Measurements from ENCODE around the gene P3H3. TPM values are rescaled to one million over a fixed set of nuclear protein-coding genes. Genes with fewer than 3 reads are reported as not detected.
"Not testable (repeated sequence)": the region's sequence is repeated elsewhere in the genome, so short reads cannot be mapped to it uniquely, and the experiment has no call there.

Gene P3H3
- total RNA-seq, 1 donor from 2014 or later, result 37.3 TPM

DNA sequence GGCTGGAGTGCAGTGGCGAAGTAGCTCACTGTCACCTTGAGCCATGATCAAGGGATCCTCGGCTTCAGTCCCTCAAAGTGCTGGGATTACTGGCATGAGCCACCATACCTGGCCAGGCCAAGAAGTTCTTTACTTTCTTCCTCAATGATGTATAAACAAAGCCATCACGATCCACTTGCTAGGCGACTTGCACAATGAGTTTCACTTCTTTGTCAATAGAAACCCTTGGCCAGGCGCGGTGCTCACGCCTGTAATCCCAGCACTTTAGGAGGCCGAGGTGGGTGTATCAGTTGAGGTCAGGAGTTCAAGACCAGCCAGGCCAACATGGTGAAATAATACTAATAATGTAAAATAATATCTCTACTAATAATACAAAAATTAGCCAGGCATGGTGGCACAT lies 59.3 kb downstream of the P3H3 start:
- intact Hi-C loops (cut with DNase I), result no loop called here
- Histone ChIP-seq H3K9me3 (no peaks in the 10 kb centered on the region), H3K27ac (no peak overlapping the region), H3K36me3 (peaks cover 0 to 16% of the 10 kb centered on the region in 2 donors), H3K4me1 (peaks cover 8% of the 10 kb centered on the region), H3K4me3 (no peak overlapping the region), H3K27me3 (no peaks in the 10 kb centered on the region)
- TF ChIP-seq POLR2AphosphoS5 (IDR thresholded peaks at IDR 0.05; ENCODE audit: insufficient read depth in 1 of 2, low read depth in 1 of 2) (no peak), POLR2A (IDR thresholded peaks at IDR 0.05) (no peak)
- TF ChIP-seq, protein P1, sequence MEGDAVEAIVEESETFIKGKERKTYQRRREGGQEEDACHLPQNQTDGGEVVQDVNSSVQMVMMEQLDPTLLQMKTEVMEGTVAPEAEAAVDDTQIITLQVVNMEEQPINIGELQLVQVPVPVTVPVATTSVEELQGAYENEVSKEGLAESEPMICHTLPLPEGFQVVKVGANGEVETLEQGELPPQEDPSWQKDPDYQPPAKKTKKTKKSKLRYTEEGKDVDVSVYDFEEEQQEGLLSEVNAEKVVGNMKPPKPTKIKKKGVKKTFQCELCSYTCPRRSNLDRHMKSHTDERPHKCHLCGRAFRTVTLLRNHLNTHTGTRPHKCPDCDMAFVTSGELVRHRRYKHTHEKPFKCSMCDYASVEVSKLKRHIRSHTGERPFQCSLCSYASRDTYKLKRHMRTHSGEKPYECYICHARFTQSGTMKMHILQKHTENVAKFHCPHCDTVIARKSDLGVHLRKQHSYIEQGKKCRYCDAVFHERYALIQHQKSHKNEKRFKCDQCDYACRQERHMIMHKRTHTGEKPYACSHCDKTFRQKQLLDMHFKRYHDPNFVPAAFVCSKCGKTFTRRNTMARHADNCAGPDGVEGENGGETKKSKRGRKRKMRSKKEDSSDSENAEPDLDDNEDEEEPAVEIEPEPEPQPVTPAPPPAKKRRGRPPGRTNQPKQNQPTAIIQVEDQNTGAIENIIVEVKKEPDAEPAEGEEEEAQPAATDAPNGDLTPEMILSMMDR (IDR thresholded peaks at IDR 0.05), result no peak
- DNase-seq (ENCODE audit: extremely low spot score in 2 of 2), result no peak

DNA sequence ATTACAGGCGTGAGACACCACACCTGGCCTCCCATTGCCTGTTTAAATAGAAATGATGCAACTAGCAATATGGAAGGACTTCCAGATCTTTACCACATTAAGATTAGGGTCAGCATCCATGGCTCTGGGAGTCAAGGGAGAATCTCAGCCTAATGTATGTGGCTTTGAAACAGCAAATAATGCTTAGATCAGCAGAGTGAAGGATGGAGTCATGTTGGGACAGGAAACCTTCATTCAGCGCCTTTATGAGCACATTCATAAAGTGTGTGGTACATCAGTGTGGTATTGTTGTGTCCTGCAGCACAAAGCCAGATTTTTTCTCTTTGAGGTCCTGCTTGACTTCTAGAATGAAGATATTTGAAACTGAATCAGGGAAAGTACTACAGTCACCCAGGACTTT lies 60.2 kb downstream of the P3H3 start:
- Histone ChIP-seq H3K27ac (no peak overlapping the region), H3K36me3 (peaks cover 0 to 16% of the 10 kb centered on the region in 2 donors), H3K27me3 (no peaks in the 10 kb centered on the region), H3K4me3 (no peak overlapping the region), H3K4me1 (peaks cover 8% of the 10 kb centered on the region), H3K9me3 (no peaks in the 10 kb centered on the region)
- intact Hi-C loops (cut with DNase I), result no loop called here
- no peak for DNase-seq (ENCODE audit: extremely low spot score in 2 of 2)
- TF ChIP-seq POLR2A (IDR thresholded peaks at IDR 0.05), result no peak
- TF ChIP-seq, protein P1 (IDR thresholded peaks at IDR 0.05), result no peak
- no peak for TF ChIP-seq POLR2AphosphoS5 (IDR thresholded peaks at IDR 0.05; ENCODE audit: insufficient read depth in 1 of 2, low read depth in 1 of 2)

DNA sequence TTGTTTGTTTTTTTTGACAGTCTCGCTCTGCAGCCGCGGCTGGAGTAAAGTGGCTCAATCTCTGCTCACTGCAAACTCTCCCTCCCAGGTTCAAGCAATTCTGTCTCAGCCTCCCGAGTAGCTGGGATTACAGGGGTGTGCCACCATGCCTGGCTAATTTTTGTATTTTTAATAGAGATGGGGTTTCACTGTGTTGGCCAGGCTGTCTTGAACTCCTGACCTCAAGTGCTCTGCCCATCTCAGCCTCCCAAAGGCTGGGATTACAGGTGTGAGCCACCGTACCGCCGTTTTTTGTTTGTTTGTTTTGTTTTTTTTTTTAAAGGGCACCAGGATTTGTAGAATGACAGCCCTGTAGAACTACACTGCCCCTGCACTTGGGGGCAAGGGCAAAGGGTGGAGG lies 60.6 kb downstream of the P3H3 start:
- H3K27ac ChIP-seq; intact Hi-C loops (cut with DNase I); H3K27me3 ChIP-seq; DNase-seq (ENCODE audit: extremely low spot score in 2 of 2); H3K4me1 ChIP-seq; H3K4me3 ChIP-seq; H3K9me3 ChIP-seq: not testable (repeated sequence)
- peaks cover 0 to 14% of the 10 kb centered on the region in 2 donors for H3K36me3 ChIP-seq

Other genes starting within 250 kb of the P3H3 start
- gene CHD4, start 221.0 kb upstream of the P3H3 start, total RNA-seq, result 152 TPM
- gene LPAR5, start 192.4 kb upstream of the P3H3 start, total RNA-seq, result 7.4 TPM
- gene ACRBP, start 181.0 kb upstream of the P3H3 start, total RNA-seq, result 0.74 TPM
- gene ING4, start 165.3 kb upstream of the P3H3 start, total RNA-seq, result 45.7 TPM
- gene ZNF384, start 139.0 kb upstream of the P3H3 start, total RNA-seq, result 31.9 TPM
- gene PIANP, start 127.6 kb upstream of the P3H3 start, total RNA-seq, result 5.6 TPM
- 35.4 TPM for gene COPS7A, start 104.4 kb upstream of the P3H3 start, total RNA-seq
- gene MLF2, start 75.3 kb upstream of the P3H3 start, total RNA-seq, result 150 TPM
- gene PTMS, start 62.0 kb upstream of the P3H3 start, total RNA-seq, result 132 TPM
- gene LAG3, start 55.9 kb upstream of the P3H3 start, total RNA-seq, result 10.3 TPM
- 14.2 TPM for gene CD4, start 38.9 kb upstream of the P3H3 start, total RNA-seq
- 3.2 TPM for gene GPR162, start 6.6 kb upstream of the P3H3 start, total RNA-seq
- gene GNB3, start 12.5 kb downstream of the P3H3 start, total RNA-seq, result 5.2 TPM
- gene CDCA3, start 22.9 kb downstream of the P3H3 start, total RNA-seq, result 8.6 TPM
- 36.6 TPM for gene USP5, start 23.7 kb downstream of the P3H3 start, total RNA-seq
- gene TPI1, start 39.1 kb downstream of the P3H3 start, total RNA-seq, result 274 TPM
- gene SPSB2, start 44.9 kb downstream of the P3H3 start, total RNA-seq, result 3.2 TPM
- 8.6 TPM for gene LRRC23, start 76.4 kb downstream of the P3H3 start, total RNA-seq
- 20.1 TPM for gene ENO2, start 86.2 kb downstream of the P3H3 start, total RNA-seq
- 92.1 TPM for gene ATN1, start 99.6 kb downstream of the P3H3 start, total RNA-seq
- gene RNU7-1, start 115.4 kb downstream of the P3H3 start, total RNA-seq, result not detected
- gene C12orf57, start 115.6 kb downstream of the P3H3 start, total RNA-seq, result 760 TPM
- gene PTPN6, start 122.9 kb downstream of the P3H3 start, total RNA-seq, result 17.4 TPM
- gene PHB2, start 142.3 kb downstream of the P3H3 start, total RNA-seq, result 199 TPM
- gene EMG1, start 142.5 kb downstream of the P3H3 start, total RNA-seq, result 21.9 TPM
- 42.0 TPM for gene LPCAT3, start 190.1 kb downstream of the P3H3 start, total RNA-seq
- gene C1S, start 232.3 kb downstream of the P3H3 start, total RNA-seq, result 541 TPM